Body of pancreas (tissue), 4 donors: ENCODE results near the gene PALMD. TPM values are rescaled to one million over a fixed set of nuclear protein-coding genes. Genes with fewer than 3 reads are reported as not detected.

Experiments used
- ATAC-seq: fragments of 150-250 bp; one replicate; pipeline ENCODE4 v1.9.1; 2016
- DNase-seq, 4 donors: peaks; one replicate each; pipeline ENCODE4 v3.0.0-alpha.2; 2019
- H3K27ac ChIP-seq, 4 donors: fragments of 200-600 bp; sonication (generic); 1 replicate in 3 of 4; 2 replicates in 1 of 4; pipeline versions ENCODE4 v1.5.1 to v1.6.1; 2016 to 2019; ENCODE audit warnings: mild to moderate bottlenecking in 1 of 4, mixed read lengths in 1 of 4, moderate library complexity in 1 of 4
- H3K27me3 ChIP-seq, 2 donors: fragments of 200-600 bp; sonication (generic); one replicate each; pipeline ENCODE4 v1.6.0; 2016; ENCODE audit warnings: mild to moderate bottlenecking in 1 of 2
- H3K36me3 ChIP-seq, 2 donors: fragments of 200-600 bp; sonication (generic); replicated peaks in 1 of 2; 2 replicates each; pipeline ENCODE4 v1.5.1; 2016; ENCODE audit warnings: low read depth in 2 of 2; ENCODE audit not compliant: insufficient read depth in 1 of 2
- H3K4me1 ChIP-seq: fragments of 200-600 bp; sonication (generic); one replicate; pipeline ENCODE4 v1.6.0; 2016
- H3K4me3 ChIP-seq, 2 donors: fragments of 200-600 bp; sonication (generic); 1 replicate in 1 of 2; 2 replicates in 1 of 2; pipeline ENCODE4 v1.5.1; 2016 to 2019
- H3K9me3 ChIP-seq, 3 donors: fragments of 200-600 bp; sonication (generic); 1 replicate in 2 of 3; 2 replicates in 1 of 3; pipeline ENCODE4 v1.5.1; 2016
- POLR2A ChIP-seq, 3 donors: fragments of 450-650 bp; IDR thresholded peaks; one replicate each; pipeline ENCODE4 v1.6.1; 2016; ENCODE audit warnings: antibody characterized with exemption in 3 of 3, mild to moderate bottlenecking in 2 of 3
- WGBS, 2 donors: methylation state at CpG; one replicate each; pipeline ENCODE4 v1.1.5; 2017; 5-methylcytosine and 5-hydroxymethylcytosine counted together
- intact Hi-C: fragments of 100-400 bp; cut with DNase I; formaldehyde crosslinking; loops from one replicate; pipeline ENCODE4 v1.15.1; 2023
- total RNA-seq, 2 donors: library from RNA; depleted of rRNA; stranded (reverse); fragments of >200 nt; gene quantifications; one replicate each; pipeline ENCODE4 v1.1.0, GENCODE V29; 2016
- TF ChIP-seq, protein P1 (sequence below), 7 experiments: fragments of 450-650 bp in 4 of 7; fragments of 200-600 bp in 3 of 7; sonication (generic) in 3 of 7; IDR thresholded peaks; one replicate each; pipeline ENCODE4 v1.5.1; 2016 to 2019; ENCODE audit warnings: antibody characterized with exemption in 7 of 7

Gene PALMD
- total RNA-seq, 2 donors from 2014 or later: 8.0 to 13.5 TPM

DNA sequence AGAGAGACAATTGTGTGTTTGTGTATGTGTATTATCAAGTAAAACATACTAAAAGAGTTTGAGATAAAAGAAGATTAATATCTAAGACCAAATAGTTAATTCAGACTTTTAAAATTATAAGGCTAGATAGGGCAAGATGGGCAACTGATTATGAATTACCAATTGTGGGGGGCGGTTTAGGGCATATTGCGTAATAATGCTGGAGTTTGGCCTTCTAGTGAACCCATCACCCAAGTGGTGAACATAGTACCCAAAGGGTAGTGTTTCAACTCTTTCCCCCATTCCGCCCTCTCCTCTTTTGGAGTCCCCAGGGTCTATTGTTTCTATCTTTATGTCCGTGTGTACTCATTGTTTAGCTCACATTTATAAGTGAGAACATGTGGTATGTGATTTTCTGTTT lies 65.1 kb downstream of the PALMD start:
- no peak overlapping the region for H3K4me3 ChIP-seq
- no peaks in the 10 kb centered on the region for H3K27me3 ChIP-seq
- peaks cover 0 to 10% of the 10 kb centered on the region in 2 donors for H3K36me3 ChIP-seq
- TF ChIP-seq, protein P1, sequence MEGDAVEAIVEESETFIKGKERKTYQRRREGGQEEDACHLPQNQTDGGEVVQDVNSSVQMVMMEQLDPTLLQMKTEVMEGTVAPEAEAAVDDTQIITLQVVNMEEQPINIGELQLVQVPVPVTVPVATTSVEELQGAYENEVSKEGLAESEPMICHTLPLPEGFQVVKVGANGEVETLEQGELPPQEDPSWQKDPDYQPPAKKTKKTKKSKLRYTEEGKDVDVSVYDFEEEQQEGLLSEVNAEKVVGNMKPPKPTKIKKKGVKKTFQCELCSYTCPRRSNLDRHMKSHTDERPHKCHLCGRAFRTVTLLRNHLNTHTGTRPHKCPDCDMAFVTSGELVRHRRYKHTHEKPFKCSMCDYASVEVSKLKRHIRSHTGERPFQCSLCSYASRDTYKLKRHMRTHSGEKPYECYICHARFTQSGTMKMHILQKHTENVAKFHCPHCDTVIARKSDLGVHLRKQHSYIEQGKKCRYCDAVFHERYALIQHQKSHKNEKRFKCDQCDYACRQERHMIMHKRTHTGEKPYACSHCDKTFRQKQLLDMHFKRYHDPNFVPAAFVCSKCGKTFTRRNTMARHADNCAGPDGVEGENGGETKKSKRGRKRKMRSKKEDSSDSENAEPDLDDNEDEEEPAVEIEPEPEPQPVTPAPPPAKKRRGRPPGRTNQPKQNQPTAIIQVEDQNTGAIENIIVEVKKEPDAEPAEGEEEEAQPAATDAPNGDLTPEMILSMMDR (IDR thresholded peaks at IDR 0.05): no peak
- TF ChIP-seq POLR2A (IDR thresholded peaks at IDR 0.05): no peak
- H3K9me3 ChIP-seq: no peaks in the 10 kb centered on the region
- H3K27ac ChIP-seq: no peak overlapping the region
- no peak for ATAC-seq
- WGBS, 2 donors: 85 to 91% methylated on average over 4 of the region's 4 CpGs
- no peak for DNase-seq
- H3K4me1 ChIP-seq: no peaks in the 10 kb centered on the region
- intact Hi-C loops: no loop called here

DNA sequence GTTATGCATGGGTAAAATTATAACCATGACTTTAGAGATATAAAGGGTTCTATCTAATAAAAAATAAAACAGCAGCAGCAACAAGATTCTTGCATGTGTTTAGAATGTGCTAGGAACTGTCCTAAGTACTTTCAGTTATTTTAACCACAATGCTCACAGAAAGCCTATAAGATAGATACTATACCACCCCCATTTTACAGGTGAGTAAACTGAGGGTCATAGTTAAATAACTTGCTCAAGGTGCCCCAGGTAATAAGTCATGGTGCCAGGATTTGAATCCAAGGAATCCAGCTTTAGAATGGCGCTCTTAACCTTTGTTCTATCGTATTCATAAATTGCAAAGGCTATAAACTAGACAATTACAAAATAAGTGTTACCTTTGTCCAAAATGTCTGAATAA lies 67.1 kb downstream of the PALMD start:
- ATAC-seq: no peak
- H3K36me3 ChIP-seq: peaks cover 0 to 10% of the 10 kb centered on the region in 2 donors

DNA sequence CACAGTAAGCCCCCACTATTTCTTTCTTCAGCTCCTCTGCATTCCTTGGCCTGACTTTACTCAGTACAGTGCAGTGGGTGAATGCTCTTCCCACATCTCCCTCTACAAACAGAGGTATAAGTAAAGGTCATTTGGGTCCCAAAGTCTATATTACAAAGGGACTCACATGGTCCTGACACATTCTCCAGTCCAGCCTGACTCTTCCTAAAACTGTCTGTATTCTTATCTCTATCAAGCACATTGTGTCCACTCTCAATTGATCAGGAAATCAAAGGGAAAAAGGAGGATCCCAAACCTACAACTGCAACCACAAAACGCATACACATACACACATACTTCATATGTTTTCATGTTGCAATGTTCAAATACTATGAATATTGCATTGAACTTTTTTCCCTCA lies 71.1 kb downstream of the PALMD start:
- intact Hi-C loops: no loop called here
- no peak overlapping the region for H3K27ac ChIP-seq
- no peak for TF ChIP-seq POLR2A (IDR thresholded peaks at IDR 0.05)
- TF ChIP-seq, protein P1 (IDR thresholded peaks at IDR 0.05): no peak

More for the DNA sequence above, 67.1 kb downstream of the PALMD start:
- no peaks in the 10 kb centered on the region for H3K9me3 ChIP-seq
- H3K4me1 ChIP-seq: no peaks in the 10 kb centered on the region
- no peak overlapping the region for H3K4me3 ChIP-seq
- TF ChIP-seq POLR2A (IDR thresholded peaks at IDR 0.05): no peak
- TF ChIP-seq, protein P1 (IDR thresholded peaks at IDR 0.05): no peak
- H3K27ac ChIP-seq: no peak overlapping the region
- intact Hi-C loops: no loop called here
- 94 to 99% methylated on average over 2 of the region's 2 CpGs for WGBS, 2 donors
- no peak for DNase-seq
- H3K27me3 ChIP-seq: no peaks in the 10 kb centered on the region

DNA sequence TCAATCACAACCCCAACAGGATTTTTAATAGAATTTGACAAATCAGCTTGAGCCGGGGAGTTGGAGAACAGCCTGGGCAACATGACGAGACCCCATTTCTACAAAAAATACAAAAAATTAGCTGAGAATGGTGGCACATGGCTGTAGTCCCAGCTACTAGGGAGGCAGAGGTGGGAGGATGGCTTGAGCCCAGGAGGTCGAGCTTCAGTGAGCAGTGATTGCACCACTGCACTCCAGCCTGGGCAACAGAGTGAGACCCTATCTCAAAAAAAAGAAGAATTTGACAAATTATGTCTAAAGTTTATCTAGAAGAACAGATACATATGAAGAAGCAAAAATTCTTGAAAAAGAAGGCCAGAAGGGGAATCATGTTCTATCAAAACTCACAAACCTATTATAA lies 77.3 kb downstream of the PALMD start:
- Histone ChIP-seq H3K4me1 (no peaks in the 10 kb centered on the region), H3K27ac (no peak overlapping the region), H3K9me3 (peaks cover 0 to 3% (median 0%) of the 10 kb centered on the region in 3 donors), H3K4me3 (no peak overlapping the region), H3K36me3 (no peaks in the 10 kb centered on the region), H3K27me3 (no peaks in the 10 kb centered on the region)
- 84 to 93% methylated on average over 3 of the region's 3 CpGs for WGBS, 2 donors
- intact Hi-C loops: no loop called here
- no peak for ATAC-seq
- no peak for TF ChIP-seq POLR2A (IDR thresholded peaks at IDR 0.05)
- TF ChIP-seq, protein P1 (IDR thresholded peaks at IDR 0.05): no peak
- no peak for DNase-seq

More for the DNA sequence above, 71.1 kb downstream of the PALMD start:
- Histone ChIP-seq H3K4me1 (no peaks in the 10 kb centered on the region), H3K27me3 (no peaks in the 10 kb centered on the region), H3K36me3 (peaks cover 0 to 5% of the 10 kb centered on the region in 2 donors), H3K9me3 (no peaks in the 10 kb centered on the region), H3K4me3 (no peak overlapping the region)
- DNase-seq (no peak), ATAC-seq (no peak)
- 93 to 100% methylated on average over 1 of the region's 1 CpG for WGBS, 2 donors

DNA sequence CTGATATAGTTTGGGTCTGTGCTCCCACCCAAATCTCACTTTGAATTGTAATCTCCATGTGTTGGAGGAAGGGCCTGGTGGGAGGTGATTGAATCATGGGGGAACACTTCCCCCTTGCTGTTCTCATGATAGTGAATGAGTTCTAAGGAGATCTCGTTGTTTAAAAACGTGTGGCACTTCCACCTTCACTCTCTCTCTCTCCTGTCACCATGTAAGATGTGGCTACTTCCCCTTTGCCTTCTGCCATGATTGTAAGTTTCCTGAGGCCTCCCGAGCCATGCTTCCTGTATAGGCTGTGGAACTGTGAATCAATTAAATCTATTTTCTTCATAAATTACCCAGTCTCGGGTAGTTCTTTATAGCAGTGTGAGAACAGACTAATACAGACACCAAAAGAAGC lies 80.1 kb downstream of the PALMD start:
- ATAC-seq: no peak
- Histone ChIP-seq H3K4me1 (no peaks in the 10 kb centered on the region), H3K4me3 (no peak overlapping the region), H3K9me3 (peaks cover 0 to 3% (median 0%) of the 10 kb centered on the region in 3 donors), H3K27ac (no peak overlapping the region), H3K27me3 (no peaks in the 10 kb centered on the region), H3K36me3 (no peaks in the 10 kb centered on the region)
- TF ChIP-seq, protein P1 (IDR thresholded peaks at IDR 0.05): no peak
- no peak for TF ChIP-seq POLR2A (IDR thresholded peaks at IDR 0.05)
- 58 to 62% methylated on average over 4 of the region's 4 CpGs for WGBS, 2 donors
- intact Hi-C loops: no loop called here
- DNase-seq: no peak
